Effector memory CD4-positive, alpha-beta T cell (primary cell): ENCODE measurements around the gene FOXF1.

ENCODE experiments used
- DNase-seq, 3 donors: peaks; one replicate each; pipeline ENCODE4 v3.0.0-alpha.2; 2020
- H3K27ac ChIP-seq: 2 replicates; pipeline ENCODE4 v1.7.0; 2013; ENCODE audit warnings: mild to moderate bottlenecking, low read length, moderate library complexity; ENCODE audit not compliant: insufficient read depth, poor library complexity, severe bottlenecking
- H3K27me3 ChIP-seq: replicated peaks from 2 replicates; pipeline ENCODE4 v1.7.0; 2013; ENCODE audit warnings: mild to moderate bottlenecking, low read length; ENCODE audit not compliant: insufficient read depth, control insufficient read depth, poor library complexity, severe bottlenecking
- H3K36me3 ChIP-seq: 2 replicates; pipeline ENCODE4 v1.7.0; 2013; ENCODE audit warnings: mild to moderate bottlenecking, low read length, moderate library complexity; ENCODE audit not compliant: control insufficient read depth, insufficient read depth
- H3K4me1 ChIP-seq: 2 replicates; pipeline ENCODE4 v1.7.0; 2013; ENCODE audit warnings: low read length, mild to moderate bottlenecking; ENCODE audit not compliant: control insufficient read depth, insufficient read depth, poor library complexity, severe bottlenecking
- H3K4me3 ChIP-seq: 2 replicates; pipeline ENCODE4 v1.7.0; 2013; ENCODE audit warnings: low read length, low read depth, mild to moderate bottlenecking; ENCODE audit not compliant: insufficient read depth, poor library complexity, severe bottlenecking
- H3K9me3 ChIP-seq: 2 replicates; pipeline ENCODE4 v1.7.0; 2013; ENCODE audit warnings: mild to moderate bottlenecking, low read length, moderate library complexity; ENCODE audit not compliant: control insufficient read depth

FOXF1 gene

GRCh38 chr16:86556576-86556975 lies 46.2 kb downstream of the FOXF1 start:
- DNase-seq: no peak
- no peaks in the 10 kb centered on the region for H3K36me3 ChIP-seq
- H3K9me3 ChIP-seq: no peaks in the 10 kb centered on the region
- no peak overlapping the region for H3K27ac ChIP-seq
- peaks cover 9% of the 10 kb centered on the region for H3K27me3 ChIP-seq
- H3K4me3 ChIP-seq: no peak overlapping the region
- peaks cover 6% of the 10 kb centered on the region for H3K4me1 ChIP-seq

GRCh38 chr16:86557587-86557986 lies 47.3 kb downstream of the FOXF1 start:
- DNase-seq: no peak
- no peaks in the 10 kb centered on the region for H3K9me3 ChIP-seq

GRCh38 chr16:86558355-86559193 lies 48.2 kb downstream of the FOXF1 start:
- H3K4me3 ChIP-seq: no peak overlapping the region

More at GRCh38 chr16:86557587-86557986, 47.3 kb downstream of the FOXF1 start:
- Histone ChIP-seq H3K4me3 (no peak overlapping the region), H3K4me1 (peaks cover 6% of the 10 kb centered on the region), H3K36me3 (no peaks in the 10 kb centered on the region), H3K27me3 (peaks cover 9% of the 10 kb centered on the region), H3K27ac (no peak overlapping the region)

GRCh38 chr16:86559802-86560305 lies 49.5 kb downstream of the FOXF1 start:
- DNase-seq: no peak
- H3K27me3 ChIP-seq: peaks cover 15% of the 10 kb centered on the region
- H3K4me1 ChIP-seq: peaks cover 14% of the 10 kb centered on the region
- no peak overlapping the region for H3K4me3 ChIP-seq
- no peaks in the 10 kb centered on the region for H3K36me3 ChIP-seq
- no peaks in the 10 kb centered on the region for H3K9me3 ChIP-seq
- no peak overlapping the region for H3K27ac ChIP-seq

More at GRCh38 chr16:86558355-86559193, 48.2 kb downstream of the FOXF1 start:
- Histone ChIP-seq H3K36me3 (no peaks in the 10 kb centered on the region), H3K4me1 (peaks cover 6% of the 10 kb centered on the region), H3K27me3 (peaks cover 9% of the 10 kb centered on the region), H3K9me3 (no peaks in the 10 kb centered on the region), H3K27ac (no peak overlapping the region)
- no peak for DNase-seq

- DNase-seq: no peak
- Histone ChIP-seq H3K36me3 (no peaks in the 10 kb centered on the region), H3K27me3 (peaks cover 35% of the 10 kb centered on the region), H3K4me1 (peaks cover 19% of the 10 kb centered on the region), H3K4me3 (no peak overlapping the region), H3K27ac (no peak overlapping the region), H3K9me3 (no peaks in the 10 kb centered on the region)
These were observed 52.0 kb downstream of the FOXF1 start for GRCh38 chr16:86562356-86562755.

- H3K4me3 ChIP-seq: peak overlapping the region; percentile 33
- H3K4me1 ChIP-seq: peaks cover 22% of the 10 kb centered on the region
- DNase-seq: peak; percentile 72 to 80 (median 75)
- H3K27ac ChIP-seq: no peak overlapping the region
- H3K9me3 ChIP-seq: no peaks in the 10 kb centered on the region
- no peaks in the 10 kb centered on the region for H3K36me3 ChIP-seq
- H3K27me3 ChIP-seq: peaks cover 37% of the 10 kb centered on the region
These were observed 53.4 kb downstream of the FOXF1 start for GRCh38 chr16:86563469-86564345.
